Left ventricle myocardium superior (tissue), 1 donor: ENCODE data around the gene CFAP92. TPM values are rescaled to one million over a fixed set of nuclear protein-coding genes. Genes with fewer than 3 reads are reported as not detected.
A peak's percentile ranks its signal among the peaks of the same experiment; 100 is the strongest.

Experiments used
- ATAC-seq: fragments of 200-7000 bp; cut with Tn5 transposase; one replicate; pipeline ENCODE4 v1.9.1; 2020; ENCODE audit warnings: mild to moderate bottlenecking, moderate library complexity
- DNase-seq: peaks from one replicate; pipeline ENCODE4 v3.0.0-alpha.2; 2020
- intact Hi-C: fragments of 100-400 bp; cut with micrococcal nuclease; formaldehyde crosslinking; loops from one replicate; pipeline ENCODE4 v1.11.0; 2022
- total RNA-seq: library from RNA; stranded (reverse); fragmentation: NEBNext Ultra II Directional; extraction: Animal tissue kit (Norgen Biotek cat#: 25700); gene quantifications from one replicate; pipeline ENCODE4 v1.2.1, GENCODE V29; 2021
- donor health status: DM: no; HTN: yes; CAD: no; lungs with severe emphysema.

CFAP92 gene
- total RNA-seq, 1 donor from 2014 or later: 0.27 TPM

DNA sequence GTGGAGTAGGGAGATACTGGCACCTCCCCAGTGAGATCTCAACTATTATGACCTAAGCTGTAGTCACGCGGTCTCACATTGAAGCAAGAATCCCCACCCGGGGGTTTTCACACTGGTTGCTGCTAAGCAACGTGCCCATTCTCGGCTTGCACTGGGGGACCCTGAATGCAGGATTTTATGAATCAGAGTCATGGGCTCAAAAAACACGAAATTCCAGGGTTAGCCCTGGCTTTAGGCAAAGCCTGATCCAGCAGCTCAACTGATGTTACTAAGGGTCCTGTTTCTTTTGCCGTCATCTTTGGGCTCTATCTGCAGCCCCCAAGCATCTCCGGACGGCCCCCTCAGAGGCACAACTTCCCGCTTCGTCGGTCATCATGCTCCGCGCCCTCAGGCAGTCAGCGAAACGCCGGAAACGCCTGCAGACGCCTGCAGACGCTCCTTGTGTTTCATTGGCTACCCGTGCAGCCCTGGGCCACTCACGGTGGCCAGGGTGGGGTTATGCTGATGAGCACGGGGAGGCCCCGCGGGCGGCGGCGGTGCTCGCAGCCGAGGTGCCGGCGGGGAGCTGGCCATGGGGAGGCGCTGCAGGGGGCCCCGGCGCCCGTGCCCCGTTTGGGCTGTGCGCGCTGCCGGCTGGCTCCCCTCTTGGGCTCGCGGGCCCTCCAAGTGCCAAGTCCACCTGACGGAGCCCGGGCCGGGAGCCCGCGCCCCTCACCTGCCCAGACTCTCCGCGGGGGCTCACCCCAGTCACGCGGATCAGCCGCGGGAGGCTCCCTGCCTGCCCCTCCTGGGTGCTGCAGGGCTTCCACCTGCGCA is 33.1 kb upstream of the CFAP92 start:
- peak; percentile 82 for ATAC-seq
- DNase-seq: peak; percentile 92
- intact Hi-C loops: no loop called here

DNA sequence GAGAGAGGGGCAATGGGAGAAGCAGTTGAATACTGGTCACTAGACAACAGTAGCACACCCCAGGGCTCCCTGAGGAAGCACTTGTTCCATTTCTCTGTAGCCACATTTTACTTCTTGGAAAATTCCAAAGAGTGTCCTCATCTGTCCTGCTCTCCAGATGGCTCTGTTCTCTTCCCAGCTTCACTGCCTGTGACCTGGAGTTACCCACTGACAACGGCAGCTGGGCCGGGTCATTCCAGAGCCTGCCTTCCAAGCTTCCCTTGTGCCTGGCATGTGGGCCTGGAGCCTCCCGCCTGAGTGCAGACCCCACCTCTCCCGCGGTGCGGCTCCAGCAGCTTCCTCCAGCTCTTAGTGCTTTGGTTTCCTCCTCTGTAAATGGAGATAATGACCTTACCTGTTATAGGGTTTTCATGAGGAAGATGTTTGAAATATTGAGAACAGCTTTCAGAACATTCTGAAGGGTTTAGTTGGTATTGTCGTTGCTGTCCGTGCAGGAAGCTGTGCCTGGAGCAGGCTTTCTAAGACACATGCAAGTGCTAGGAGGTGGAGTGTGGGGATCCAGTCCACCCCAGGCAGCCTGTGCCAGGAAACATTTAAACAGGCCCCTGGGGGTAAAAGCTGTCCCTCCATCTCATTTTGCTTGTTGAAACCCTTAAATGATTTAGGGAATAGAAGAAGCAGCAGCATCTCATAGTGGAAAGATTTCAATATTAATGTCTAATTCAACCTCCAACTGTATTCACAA is 32.0 kb upstream of the CFAP92 start:
- DNase-seq (peak; percentile 85), ATAC-seq (peak; percentile 69)
- intact Hi-C loops: no loop called here

DNA sequence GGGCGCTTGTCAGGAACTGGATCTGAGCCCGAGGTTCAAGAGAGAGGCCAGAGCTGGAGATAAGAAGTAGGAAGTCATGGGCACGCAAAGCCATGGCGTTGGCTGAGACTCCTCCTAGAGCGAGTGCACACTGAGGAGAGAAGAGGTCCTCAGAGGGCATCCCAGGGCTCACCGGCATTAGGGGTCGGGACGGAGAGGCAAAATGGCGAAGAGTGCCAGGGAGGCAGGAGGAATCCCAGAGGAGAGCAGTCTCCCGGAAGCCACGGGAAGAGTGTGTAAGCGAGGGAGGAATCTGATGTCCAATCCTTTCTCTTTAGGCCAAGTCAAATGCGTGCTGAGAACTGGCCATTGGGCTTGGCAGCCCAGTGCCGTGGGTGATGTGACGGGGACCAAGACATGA is 31.2 kb upstream of the CFAP92 start:
- ATAC-seq (no peak), DNase-seq (peak; percentile 34)
- intact Hi-C loops: no loop called here

DNA sequence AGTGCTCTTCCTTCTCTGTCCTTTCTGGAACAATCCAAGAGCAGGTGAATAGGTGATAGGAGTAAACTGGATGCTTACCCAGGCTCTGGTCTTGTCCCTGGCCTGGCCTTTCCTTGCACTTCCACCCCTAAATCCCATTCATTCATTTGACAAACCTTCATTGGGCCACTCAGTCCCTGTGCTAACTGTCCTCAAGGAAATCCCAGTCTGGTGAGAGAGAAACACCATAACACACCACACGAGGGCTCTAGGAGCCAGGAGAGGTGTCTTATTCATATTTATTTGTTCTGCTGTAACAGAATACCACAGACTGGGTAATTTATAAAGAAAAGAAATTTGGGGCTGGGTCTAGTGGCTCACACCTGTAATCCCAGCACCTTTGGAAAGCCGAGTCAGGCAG is 30.0 kb upstream of the CFAP92 start:
- no peak for ATAC-seq
- DNase-seq: no peak
- intact Hi-C loops: no loop called here

DNA sequence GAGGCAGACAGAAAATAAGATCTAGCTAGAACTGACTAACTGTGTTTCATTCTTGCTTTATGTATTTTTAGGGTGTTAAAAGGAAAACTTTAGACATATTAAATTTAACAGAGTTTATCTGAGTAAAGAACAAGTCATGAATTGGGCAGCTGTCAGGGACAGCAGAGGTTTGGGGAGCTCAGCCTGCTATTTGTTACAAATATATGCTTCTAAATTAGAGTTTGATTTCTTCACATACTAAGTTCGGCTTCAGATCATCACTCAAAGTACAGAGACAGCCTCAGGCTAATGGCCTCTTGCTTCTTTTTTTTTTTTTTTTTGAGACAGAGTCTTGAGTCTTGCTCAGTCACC is 29.1 kb upstream of the CFAP92 start:
- DNase-seq: no peak
- no peak for ATAC-seq
- intact Hi-C loops: no loop called here

DNA sequence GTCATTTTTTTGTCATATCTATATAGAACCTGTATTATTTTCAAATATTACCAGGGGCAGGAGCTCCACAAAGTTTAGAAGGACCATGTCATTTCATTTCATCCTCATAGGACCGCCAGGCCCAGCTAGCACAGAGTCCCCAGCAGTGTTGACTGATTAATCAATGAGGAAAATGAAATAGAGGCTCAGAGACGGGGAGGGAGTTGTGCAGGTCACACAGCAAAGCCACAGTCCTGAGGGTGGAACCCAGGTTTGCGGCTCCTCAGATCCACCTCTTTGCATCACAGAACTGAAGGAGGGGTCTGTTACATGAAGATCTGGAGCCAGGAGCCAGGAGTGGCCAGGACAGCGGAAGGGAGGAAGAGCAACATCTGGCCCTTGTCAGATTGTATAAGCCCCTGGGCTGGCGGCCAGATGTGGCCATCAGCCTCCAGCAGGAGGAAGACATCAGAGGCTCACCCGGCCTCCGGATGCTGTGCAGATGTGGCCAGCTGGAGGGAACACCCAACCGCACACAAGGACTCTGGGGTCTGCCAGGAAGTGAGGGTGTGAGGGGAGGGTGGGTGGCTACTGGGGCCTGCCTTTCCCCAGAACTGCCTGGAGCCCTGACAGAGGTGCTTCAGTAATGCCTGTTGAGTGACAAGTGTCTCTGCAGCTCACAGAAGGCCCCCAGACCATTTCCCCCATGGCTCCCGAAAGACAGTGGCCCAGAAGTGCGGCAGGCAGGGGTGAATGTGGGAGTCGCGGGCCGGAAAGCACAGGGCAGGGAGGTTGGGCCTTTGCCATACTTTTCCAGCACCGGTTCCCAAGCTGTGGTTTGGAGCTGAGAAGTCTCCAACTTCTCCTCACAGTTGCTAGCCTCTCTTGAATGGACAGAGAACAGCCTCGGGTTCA is 28.5 kb upstream of the CFAP92 start:
- intact Hi-C loops: no loop called here
- ATAC-seq: peak; percentile 77
- peak; percentile 93 for DNase-seq

DNA sequence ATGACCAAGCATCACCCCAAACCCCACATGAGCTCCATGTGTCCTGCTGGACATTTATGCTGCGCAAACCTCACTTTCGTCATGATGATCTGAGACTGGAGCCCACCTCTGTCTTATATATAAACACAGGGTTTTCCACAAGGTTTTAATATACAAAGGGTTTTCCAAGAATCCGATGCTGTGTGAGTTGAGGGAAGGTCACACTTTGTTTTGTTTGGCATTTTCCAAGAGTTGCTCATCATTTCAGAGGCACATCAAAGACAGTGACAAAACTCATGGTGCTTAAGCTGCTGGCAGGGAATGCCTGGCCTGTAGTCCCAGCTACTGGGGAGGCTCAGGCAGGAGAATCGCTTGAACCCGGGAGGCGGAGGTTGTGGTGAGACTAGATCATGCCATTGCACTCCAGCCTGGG is 27.3 kb upstream of the CFAP92 start:
- ATAC-seq: no peak
- intact Hi-C loops: no loop called here
- no peak for DNase-seq

DNA sequence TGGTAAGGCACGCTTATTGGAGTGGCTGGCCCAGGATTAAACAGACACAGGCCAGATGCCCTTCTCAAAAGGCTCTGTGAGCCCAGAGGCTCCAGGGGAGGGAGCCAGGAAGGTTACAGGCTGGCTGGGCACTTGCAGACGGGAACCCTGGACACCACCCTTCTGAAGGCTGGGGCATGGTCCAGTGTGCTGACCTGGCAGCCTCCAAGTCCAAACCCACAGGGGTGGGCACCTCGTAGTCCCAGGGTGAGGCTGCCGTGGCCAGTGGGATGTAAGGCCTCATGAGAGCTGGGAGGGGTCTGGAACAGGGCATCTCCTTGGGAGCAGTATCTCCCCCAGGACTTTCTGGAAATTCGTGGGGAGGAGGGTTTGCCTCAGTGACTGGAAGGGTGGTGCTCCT is 26.8 kb upstream of the CFAP92 start:
- intact Hi-C loops: no loop called here
- ATAC-seq (no peak), DNase-seq (no peak)

DNA sequence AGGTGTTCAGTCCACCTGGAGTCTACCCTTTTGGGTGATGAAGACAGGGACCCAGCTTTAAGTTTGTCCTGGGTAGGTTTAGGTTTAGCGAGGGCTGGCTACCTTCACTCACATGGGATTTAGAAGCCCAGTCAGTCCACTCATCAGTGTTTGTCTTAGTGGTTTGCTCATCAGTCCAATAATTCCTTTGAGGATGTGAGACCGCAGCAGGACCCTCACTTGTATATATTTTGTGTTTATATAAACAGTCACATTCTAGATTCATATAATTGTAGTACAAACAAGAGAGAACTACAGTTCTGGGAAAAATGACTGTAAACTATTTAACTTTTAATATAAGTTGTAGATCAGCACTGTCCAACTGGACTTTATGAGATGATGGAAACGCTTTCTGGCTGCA is 25.4 kb upstream of the CFAP92 start:
- ATAC-seq (no peak), DNase-seq (no peak)
- intact Hi-C loops: no loop called here

DNA sequence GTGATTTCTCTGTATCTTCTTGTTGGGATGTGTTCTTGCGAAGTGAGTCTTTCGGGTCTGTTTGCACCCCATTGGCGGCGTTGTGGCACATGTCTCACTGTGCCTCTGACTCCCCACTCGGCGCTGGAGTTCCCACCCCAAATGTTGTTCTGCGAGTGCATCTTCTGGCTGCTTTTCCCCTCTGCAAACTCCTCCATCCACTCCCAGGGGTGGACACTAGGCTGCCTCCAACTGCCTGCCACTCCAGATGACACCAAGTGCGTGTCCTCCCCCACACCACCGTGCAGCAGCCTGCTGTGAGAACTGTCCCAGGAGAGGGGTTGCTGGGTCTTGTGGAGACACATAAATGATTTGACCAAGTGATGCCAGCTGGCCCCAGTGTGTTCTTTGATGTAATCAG is 24.9 kb upstream of the CFAP92 start:
- intact Hi-C loops: no loop called here
- DNase-seq (no peak), ATAC-seq (no peak)

DNA sequence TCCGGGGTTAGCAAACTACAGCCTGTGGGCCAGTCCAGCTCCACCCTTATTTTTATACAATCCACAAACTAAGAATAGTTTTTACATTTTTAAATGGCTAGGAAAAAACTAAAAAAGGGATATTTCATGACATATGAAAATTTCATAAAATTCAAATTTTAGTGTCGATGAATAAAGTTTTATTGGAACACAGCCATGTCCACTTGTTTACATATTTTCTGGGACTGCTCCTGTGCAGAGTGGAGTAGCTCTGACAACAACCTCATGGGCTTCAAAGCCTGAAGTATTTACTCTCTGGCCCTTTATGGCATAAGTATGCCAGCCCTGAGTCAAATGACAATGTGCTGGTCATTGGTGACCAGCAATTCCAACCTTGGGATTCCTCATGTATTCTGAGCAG is 24.4 kb upstream of the CFAP92 start:
- no peak for DNase-seq
- ATAC-seq: no peak
- intact Hi-C loops: no loop called here

DNA sequence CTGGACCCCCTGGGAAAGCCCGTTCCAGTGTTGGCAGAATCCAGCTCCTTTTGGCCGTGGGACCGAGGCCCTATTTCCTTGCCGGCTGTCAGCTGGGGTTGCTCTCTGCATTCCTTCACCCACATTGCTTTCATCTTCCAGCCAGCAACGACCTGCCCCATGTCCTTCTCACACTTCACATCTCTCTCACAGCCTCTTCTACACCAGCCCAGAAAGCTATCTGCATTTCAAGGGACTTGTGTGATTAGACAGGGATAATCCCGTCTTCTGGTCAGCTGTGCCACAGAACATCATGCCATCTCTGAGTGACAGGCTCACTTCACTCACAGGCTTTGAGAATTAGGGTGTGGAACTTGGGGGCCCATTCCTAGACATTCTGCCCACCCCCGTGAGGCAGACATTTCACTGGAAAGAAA is 23.6 kb upstream of the CFAP92 start:
- no peak for DNase-seq
- no peak for ATAC-seq
- intact Hi-C loops: no loop called here

DNA sequence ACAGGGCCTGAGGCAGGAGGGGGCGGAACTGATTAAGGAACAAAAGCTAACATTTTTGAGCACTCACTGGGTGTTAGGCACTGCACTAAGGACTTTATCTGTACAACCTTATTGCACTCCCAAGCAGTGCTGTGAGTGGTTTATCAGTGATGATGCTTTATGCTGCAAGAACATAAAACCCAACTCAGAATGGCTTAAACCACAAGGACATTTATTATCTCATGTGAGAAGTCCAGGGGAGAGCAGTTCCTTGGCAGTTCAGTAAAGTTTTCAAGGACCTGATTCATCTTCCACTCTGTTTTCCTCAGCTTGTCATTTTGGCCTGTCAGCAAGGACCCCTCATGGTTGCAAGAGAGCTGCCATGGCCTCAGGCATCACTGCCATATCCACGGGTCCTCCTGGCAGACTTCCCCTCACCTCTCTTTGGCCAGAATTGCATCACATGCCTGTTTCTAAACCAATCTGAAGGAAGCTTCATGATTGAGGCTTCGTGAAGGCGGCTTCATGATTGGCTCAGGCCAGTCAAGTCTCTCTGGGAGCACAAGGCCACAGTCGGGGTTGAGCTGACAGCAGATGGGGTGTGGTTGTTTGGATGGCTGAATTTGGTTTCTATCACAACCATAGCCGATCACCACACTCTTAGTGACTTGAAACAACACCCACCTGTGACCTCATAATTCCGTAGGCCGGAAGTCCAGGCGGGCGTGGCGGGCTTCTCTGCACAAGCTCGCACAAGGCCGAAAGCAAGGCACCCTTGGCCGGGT is 23.0 kb upstream of the CFAP92 start:
- DNase-seq: peak; percentile 83
- peak; percentile 66 for ATAC-seq
- intact Hi-C loops: no loop called here

DNA sequence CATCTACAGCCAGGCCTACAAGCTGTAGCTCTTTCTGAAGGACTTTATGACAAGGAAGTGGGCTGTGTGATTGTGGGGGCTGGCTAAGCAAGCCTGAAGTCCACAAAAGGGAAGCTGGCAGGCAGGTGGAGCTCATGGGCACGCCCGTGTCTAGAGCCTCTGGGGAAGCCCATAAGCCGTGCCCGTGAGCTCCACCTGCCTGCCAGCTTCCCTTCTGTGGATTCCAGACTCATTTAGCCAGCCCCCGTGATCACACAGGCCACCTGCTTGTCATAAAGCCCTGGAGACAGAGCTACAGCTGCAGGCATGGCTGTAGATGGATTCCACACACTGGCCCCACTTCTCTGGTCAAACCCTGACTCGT is 22.5 kb upstream of the CFAP92 start:
- ATAC-seq: peak; percentile 7

DNA sequence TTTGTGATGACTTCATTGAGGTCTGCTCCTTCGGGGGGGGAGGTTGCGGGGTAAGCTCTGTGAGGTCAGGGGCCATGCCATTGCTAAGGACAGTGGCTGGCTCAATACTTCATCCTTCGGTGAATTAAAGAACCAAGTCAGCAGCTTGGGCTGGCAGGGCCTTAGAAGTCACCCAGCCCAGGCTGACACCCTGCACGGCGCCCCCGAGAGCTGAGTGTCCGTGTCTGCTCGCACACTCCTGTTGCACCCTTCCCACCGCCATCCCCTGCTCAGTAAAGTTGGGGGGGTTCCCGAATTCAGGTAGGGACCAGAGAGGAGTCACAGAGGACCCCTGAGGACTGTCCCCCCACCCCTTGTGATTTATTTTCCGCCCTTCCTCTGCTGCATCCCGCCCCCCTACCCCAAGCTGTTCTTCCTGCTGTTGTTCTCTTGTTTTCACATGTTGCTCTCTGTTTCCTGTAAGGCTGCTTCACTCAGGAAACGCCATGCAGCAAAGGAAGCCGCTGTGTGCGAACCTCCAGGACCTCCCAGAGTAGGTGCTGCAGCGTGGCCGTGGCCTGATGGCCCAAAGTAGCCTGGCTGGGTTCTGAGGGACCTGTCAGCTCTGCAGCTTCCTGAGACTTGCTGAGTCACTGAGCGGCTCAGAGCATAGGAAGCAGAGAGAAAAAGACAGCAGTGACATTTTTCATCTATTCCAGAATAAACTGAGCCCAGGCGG is 21.7 kb upstream of the CFAP92 start:
- ATAC-seq (peak; percentile 44), DNase-seq (no peak)
- intact Hi-C loops: no loop called here

More for the DNA sequence above, 22.5 kb upstream of the CFAP92 start:
- intact Hi-C loops: no loop called here
- DNase-seq: no peak

DNA sequence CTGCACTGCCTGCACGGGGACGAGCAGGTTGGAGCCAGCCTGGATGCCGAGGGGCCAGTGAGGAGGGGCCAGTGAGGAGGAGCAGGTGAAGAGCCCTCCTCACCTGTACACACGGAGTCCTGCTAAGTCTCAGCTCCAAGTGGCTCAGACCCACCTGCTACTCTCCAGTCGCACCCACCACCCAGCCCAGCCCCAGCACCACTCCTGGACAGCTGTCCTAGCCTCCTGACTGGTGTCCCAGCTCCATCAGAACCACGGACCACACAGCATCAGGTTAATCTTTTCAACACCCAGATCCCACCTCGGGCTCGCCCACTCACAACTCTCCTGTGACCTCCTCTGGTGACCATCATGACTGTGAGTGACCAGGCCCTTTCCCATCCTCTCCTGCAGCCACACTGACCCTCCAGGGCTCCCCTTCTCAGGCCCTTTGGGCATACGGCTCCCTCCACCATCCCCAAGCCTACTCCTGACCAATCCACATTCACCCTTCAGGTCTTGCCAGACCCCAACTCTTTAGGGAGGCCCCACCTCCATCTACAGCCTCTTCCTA is 21.0 kb upstream of the CFAP92 start:
- no peak for ATAC-seq
- intact Hi-C loops: no loop called here
- no peak for DNase-seq

DNA sequence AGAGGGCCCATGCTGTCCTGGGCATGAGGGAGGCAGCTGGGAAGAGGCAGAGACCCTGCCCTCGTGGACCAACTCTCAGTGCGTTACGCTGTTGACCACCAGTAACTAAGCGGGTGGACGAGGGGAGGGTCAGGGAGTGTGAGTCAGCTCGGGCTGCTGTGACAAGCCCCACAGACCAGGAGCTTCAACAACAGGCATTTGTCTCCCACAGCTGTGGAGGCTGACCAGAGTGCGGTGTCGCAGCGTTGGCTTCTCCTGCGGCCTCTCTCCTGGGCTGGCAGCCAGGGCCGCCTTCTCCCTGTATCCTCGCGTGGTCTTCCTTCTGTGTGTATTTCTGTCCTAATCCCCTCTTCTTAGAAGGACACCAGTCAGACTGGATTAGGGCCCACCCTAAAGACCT is 20.3 kb upstream of the CFAP92 start:
- ATAC-seq (peak; percentile 22), DNase-seq (peak; percentile 68)

DNA sequence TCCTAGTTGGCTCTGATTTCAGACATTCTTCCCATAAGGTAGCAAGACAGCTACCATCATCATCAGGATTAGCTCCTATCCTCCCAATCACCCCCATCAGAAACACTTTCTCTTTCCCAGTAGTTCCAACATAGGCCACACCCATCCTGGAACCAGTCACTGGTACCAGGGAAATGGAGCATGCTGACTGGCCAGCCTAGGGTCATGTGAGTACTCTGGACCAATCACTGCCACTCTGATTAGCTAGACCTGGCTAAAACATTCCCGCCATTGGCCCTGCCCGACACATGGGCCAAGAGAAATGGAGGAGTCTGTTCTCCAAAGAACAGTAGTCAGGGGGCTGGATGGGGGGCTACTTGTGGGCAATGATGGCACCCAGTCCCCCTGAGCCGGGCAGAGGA is 19.6 kb upstream of the CFAP92 start:
- DNase-seq: no peak
- no peak for ATAC-seq
- intact Hi-C loops: no loop called here

More for the DNA sequence above, 20.3 kb upstream of the CFAP92 start:
- intact Hi-C loops: no loop called here
